ENCODE results near the gene RAVER1. TPM values are rescaled to one million over a fixed set of nuclear protein-coding genes. Genes with fewer than 3 reads are reported as not detected.

Gene RAVER1
- total RNA-seq, 3 donors from 2014 or later (not counting 1 experiment from before 2014, with no cell fraction given) = 42.5 to 64.3 (median 55.9) TPM

DNA sequence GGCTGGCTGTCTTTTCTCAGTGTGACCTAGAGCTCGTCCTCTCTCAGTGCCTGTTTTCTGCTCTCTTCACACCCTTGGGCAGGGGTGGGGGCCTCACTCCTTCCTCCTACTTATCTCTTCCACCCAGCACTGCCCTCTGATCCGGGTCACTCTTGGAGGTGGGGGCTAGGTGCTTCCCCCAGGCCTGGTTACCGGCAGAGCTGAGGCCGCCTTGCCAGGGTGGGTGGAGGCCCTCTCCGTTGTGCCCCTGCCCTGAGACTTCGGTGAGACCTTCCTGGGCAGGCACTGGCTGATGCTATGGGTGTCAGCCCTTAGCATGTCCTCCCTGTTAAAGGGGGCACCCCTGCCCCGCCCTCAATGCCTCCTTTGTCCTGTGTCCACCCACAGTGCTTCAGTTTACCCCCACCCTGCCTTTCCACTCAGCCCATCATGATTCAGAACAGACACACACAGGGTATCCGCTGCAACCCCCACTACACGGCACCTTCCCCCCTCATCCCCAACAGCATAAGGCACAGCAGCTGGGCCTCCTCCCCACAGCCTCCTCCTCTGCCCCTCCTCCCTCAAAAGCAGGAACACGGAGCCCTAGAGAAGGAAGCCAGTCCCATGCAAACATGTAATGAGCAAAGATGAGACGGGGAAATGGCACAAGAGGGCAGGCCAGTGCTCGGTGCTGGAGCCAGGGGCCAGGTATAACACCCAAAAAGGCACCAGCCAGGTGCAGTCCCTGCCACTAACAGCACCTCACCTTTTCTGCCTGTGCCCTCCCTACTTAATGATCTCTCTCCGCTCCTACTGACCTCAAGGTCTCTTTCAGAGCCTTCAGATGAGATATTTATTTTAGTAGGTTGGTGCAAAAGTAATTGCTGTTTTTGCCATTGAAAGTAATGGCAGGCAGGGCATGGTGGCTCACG is 33.5 kb downstream of the RAVER1 start:
- Histone ChIP-seq H3K4me1 (ENCODE audit: control insufficient read depth, insufficient read depth, low read length) (peaks cover 17% of the 10 kb centered on the region), H3K4me3 (ENCODE audit: low read length) (no peak overlapping the region), H3K9me3 (ENCODE audit: control insufficient read depth, insufficient read depth, low read length) (no peaks in the 10 kb centered on the region), H3K27me3 (ENCODE audit: control insufficient read depth, insufficient read depth, low read length) (peaks cover 1% of the 10 kb centered on the region), H3K36me3 (ENCODE audit: control insufficient read depth, insufficient read depth, low read length) (no peaks in the 10 kb centered on the region), H3K27ac (ENCODE audit: low read length) (no peak overlapping the region)
- intact Hi-C loops (cut with micrococcal nuclease) = no loop called here
- WGBS (ENCODE audit: insufficient coverage) = 32% methylated on average over 13 of the region's 14 CpGs
- no peaks in the 10 kb centered on the region for H3K36me3 Mint-ChIP-seq
- no peaks in the 10 kb centered on the region for H3K9me3 Mint-ChIP-seq
- TF ChIP-seq, protein P1, sequence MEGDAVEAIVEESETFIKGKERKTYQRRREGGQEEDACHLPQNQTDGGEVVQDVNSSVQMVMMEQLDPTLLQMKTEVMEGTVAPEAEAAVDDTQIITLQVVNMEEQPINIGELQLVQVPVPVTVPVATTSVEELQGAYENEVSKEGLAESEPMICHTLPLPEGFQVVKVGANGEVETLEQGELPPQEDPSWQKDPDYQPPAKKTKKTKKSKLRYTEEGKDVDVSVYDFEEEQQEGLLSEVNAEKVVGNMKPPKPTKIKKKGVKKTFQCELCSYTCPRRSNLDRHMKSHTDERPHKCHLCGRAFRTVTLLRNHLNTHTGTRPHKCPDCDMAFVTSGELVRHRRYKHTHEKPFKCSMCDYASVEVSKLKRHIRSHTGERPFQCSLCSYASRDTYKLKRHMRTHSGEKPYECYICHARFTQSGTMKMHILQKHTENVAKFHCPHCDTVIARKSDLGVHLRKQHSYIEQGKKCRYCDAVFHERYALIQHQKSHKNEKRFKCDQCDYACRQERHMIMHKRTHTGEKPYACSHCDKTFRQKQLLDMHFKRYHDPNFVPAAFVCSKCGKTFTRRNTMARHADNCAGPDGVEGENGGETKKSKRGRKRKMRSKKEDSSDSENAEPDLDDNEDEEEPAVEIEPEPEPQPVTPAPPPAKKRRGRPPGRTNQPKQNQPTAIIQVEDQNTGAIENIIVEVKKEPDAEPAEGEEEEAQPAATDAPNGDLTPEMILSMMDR (IDR thresholded peaks at IDR 0.05) = no peak
- H3K4me1 Mint-ChIP-seq = peaks cover 7 to 16% of the 10 kb centered on the region in 2 donors
- DNase-seq (peak in 1 of 2 donors; percentile 3), ATAC-seq (no peak)
- no peak overlapping the region for H3K4me3 Mint-ChIP-seq
- no peak overlapping the region for H3K27ac Mint-ChIP-seq
- no peaks in the 10 kb centered on the region for H3K27me3 Mint-ChIP-seq (ENCODE audit: low read depth in 2 of 2)

DNA sequence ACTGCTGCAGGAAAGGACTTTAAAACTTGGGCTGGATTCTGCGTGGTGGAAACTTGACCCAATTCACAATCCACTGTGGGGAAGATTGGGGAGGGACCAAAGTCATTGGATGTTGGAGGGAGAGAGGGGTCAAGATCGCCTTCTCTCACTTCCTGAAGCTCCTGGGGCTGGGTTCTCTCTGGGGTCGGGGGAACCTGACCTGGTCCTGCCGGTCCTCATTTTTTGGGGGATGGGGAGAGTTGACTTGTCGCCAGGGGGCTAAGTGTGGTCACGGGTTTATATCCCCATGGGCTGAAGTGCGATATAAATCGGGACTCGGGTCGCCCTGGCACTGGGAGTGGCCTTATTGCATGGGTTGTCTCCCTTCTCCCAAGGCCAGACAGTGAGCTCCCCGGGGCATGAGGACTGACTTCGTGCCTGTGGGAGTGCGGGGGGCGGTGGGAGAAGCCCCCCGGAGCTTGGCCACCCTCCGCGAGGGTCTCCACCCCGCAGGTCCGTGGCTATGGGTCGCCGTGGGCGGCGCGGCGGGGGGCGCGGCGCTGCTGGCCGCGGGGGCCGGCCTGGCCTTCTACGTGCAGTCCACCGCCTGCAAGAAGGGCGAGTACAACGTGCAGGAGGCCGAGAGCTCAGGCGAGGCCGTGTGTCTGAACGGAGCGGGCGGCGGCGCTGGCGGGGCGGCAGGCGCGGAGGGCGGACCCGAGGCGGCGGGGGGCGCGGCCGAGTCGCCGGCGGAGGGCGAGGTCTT is 37.3 kb downstream of the RAVER1 start:
- TF ChIP-seq, protein P1 (IDR thresholded peaks at IDR 0.05) = no peak
- 21% methylated on average over 58 of the region's 58 CpGs for WGBS (ENCODE audit: insufficient coverage)
- DNase-seq (no peak), ATAC-seq (no peak)
- Mint-ChIP-seq H3K36me3 (no peaks in the 10 kb centered on the region), H3K4me3 (peak overlapping the region; percentile 89), H3K9me3 (no peaks in the 10 kb centered on the region), H3K27ac (peak overlapping the region; percentile 61 to 86), H3K4me1 (peaks cover 31 to 41% of the 10 kb centered on the region in 2 donors), H3K27me3 (ENCODE audit: low read depth in 2 of 2) (peaks cover 7 to 15% of the 10 kb centered on the region in 2 donors)
- no peaks in the 10 kb centered on the region for H3K36me3 ChIP-seq (ENCODE audit: control insufficient read depth, insufficient read depth, low read length)
- H3K9me3 ChIP-seq (ENCODE audit: control insufficient read depth, insufficient read depth, low read length) = no peaks in the 10 kb centered on the region
- H3K4me3 ChIP-seq (ENCODE audit: low read length) = peak overlapping the region; percentile 34
- H3K4me1 ChIP-seq (ENCODE audit: control insufficient read depth, insufficient read depth, low read length) = peaks cover 53% of the 10 kb centered on the region
- peaks cover 30% of the 10 kb centered on the region for H3K27me3 ChIP-seq (ENCODE audit: control insufficient read depth, insufficient read depth, low read length)
- intact Hi-C loops (cut with micrococcal nuclease) = no loop called here
- no peak overlapping the region for H3K27ac ChIP-seq (ENCODE audit: low read length)

DNA sequence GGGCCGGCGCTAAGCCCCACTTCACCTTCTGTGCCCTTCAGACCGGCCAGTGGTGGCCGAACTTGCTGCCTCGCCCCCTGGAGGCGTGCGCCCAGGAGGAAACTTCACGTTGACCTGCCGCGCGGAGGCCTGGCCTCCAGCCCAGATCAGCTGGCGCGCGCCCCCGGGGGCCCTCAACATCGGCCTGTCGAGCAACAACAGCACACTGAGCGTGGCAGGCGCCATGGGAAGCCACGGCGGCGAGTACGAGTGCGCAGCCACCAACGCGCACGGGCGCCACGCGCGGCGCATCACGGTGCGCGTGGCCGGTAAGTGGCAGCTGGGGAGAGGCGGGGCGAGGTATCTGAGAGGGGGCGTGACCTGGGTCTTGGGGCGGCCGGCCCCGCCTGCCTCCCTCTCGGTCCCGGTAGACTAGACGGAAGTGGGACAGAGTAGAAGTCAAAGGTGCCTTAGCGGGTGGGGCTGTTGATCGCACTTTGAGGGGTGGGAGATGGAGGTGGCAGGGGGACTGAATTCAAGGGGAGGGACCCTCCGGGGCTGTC is 38.0 kb downstream of the RAVER1 start:
- under 1% methylated on average over 48 of the region's 48 CpGs for WGBS (ENCODE audit: insufficient coverage)
- peak overlapping the region; percentile 34 for H3K4me3 ChIP-seq (ENCODE audit: low read length)
- H3K36me3 ChIP-seq (ENCODE audit: control insufficient read depth, insufficient read depth, low read length) = no peaks in the 10 kb centered on the region
- H3K36me3 Mint-ChIP-seq = no peaks in the 10 kb centered on the region
- ATAC-seq = peak; percentile 73 to 88 (median 73)
- H3K27ac ChIP-seq (ENCODE audit: low read length) = no peak overlapping the region
- peaks cover 37% of the 10 kb centered on the region for H3K27me3 ChIP-seq (ENCODE audit: control insufficient read depth, insufficient read depth, low read length)
- peaks cover 7 to 19% of the 10 kb centered on the region in 2 donors for H3K27me3 Mint-ChIP-seq (ENCODE audit: low read depth in 2 of 2)
- peak overlapping the region; percentile 61 to 86 for H3K27ac Mint-ChIP-seq
- H3K4me3 Mint-ChIP-seq = peak overlapping the region; percentile 89
- no peaks in the 10 kb centered on the region for H3K9me3 Mint-ChIP-seq
- peaks cover 37 to 47% of the 10 kb centered on the region in 2 donors for H3K4me1 Mint-ChIP-seq
- peak; percentile 70 to 87 for DNase-seq
- peaks cover 59% of the 10 kb centered on the region for H3K4me1 ChIP-seq (ENCODE audit: control insufficient read depth, insufficient read depth, low read length)
- intact Hi-C loops (cut with micrococcal nuclease) = no loop called here
- no peaks in the 10 kb centered on the region for H3K9me3 ChIP-seq (ENCODE audit: control insufficient read depth, insufficient read depth, low read length)
- TF ChIP-seq, protein P1 (IDR thresholded peaks at IDR 0.05) = no peak
